Renal pelvis (tissue), 12 donors: ENCODE results near the gene MTHFR. TPM values are rescaled to one million over a fixed set of nuclear protein-coding genes. Genes with fewer than 3 reads are reported as not detected.
A peak's percentile ranks its signal among the peaks of the same experiment; 100 is the strongest.

Experiments used
- DNase-seq: peaks from one replicate; pipeline ENCODE4 v3.0.0-alpha.2; 2013
- long read RNA-seq, 16 experiments: transcript quantifications; one replicate each; lab custom pipeline, GENCODE V29; 2026
- polyA plus RNA-seq, 3 donors: library from polyadenylated mRNA; unstranded; fragments of 120-200 nt; gene quantifications; one replicate each; pipeline ENCODE4 v1.2.1, GENCODE V29; 2013; ENCODE audit not compliant: insufficient read length in 3 of 3

The MTHFR gene
- 10 to 100 TPM; 18.9 to 27.1 (median 26.5) TPM for polyA plus RNA-seq
- long read RNA-seq, donor 1, full-length matches to known transcripts = 1 of 1 reads
- long read RNA-seq, donor 1, partial matches to known transcripts = 0 of 1 reads
- long read RNA-seq, donor 1, other reads (novel, unspliced or antisense) = 0 of 1 reads
- long read RNA-seq, donor 2, partial matches to known transcripts = 0 of 2 reads
- long read RNA-seq, donor 2, other reads (novel, unspliced or antisense) = 0 of 2 reads
- long read RNA-seq, donor 3, full-length matches to known transcripts = 2 of 2 reads
- long read RNA-seq, donor 3, partial matches to known transcripts = 0 of 2 reads
- long read RNA-seq, donor 3, other reads (novel, unspliced or antisense) = 0 of 2 reads
- long read RNA-seq, donor 4, partial matches to known transcripts = 0 of 2 reads
- long read RNA-seq, donor 4, other reads (novel, unspliced or antisense) = 0 of 2 reads
- long read RNA-seq, donor 5 = 0 reads
- long read RNA-seq, donor 6, partial matches to known transcripts = 0 of 4 reads
- long read RNA-seq, donor 6, other reads (novel, unspliced or antisense) = 0 of 4 reads
- long read RNA-seq, donor 7, partial matches to known transcripts = 0 of 2 reads
- long read RNA-seq, donor 7, other reads (novel, unspliced or antisense) = 0 of 2 reads
- long read RNA-seq, donor 8, partial matches to known transcripts = 0 of 2 reads
- long read RNA-seq, donor 8, other reads (novel, unspliced or antisense) = 0 of 2 reads
- long read RNA-seq, donor 9 = 0 reads
- long read RNA-seq, donor 10, partial matches to known transcripts = 0 of 1 reads
- long read RNA-seq, donor 10, other reads (novel, unspliced or antisense) = 0 of 1 reads
- long read RNA-seq, donor 11, partial matches to known transcripts = 104 of 118 reads
- long read RNA-seq, donor 11, other reads (novel, unspliced or antisense) = 13 of 118 reads
- long read RNA-seq, donor 12, partial matches to known transcripts = 0 of 2 reads
- long read RNA-seq, donor 12, other reads (novel, unspliced or antisense) = 0 of 2 reads
- long read RNA-seq, donor 13 = 0 reads
- long read RNA-seq, donor 14 = 0 reads
- long read RNA-seq, donor 15, partial matches to known transcripts = 0 of 1 reads
- long read RNA-seq, donor 15, other reads (novel, unspliced or antisense) = 0 of 1 reads
- long read RNA-seq, donor 16, full-length matches to known transcripts = 2 of 13 reads
- long read RNA-seq, donor 16, partial matches to known transcripts = 11 of 13 reads
- long read RNA-seq, donor 16, other reads (novel, unspliced or antisense) = 0 of 13 reads

DNA sequence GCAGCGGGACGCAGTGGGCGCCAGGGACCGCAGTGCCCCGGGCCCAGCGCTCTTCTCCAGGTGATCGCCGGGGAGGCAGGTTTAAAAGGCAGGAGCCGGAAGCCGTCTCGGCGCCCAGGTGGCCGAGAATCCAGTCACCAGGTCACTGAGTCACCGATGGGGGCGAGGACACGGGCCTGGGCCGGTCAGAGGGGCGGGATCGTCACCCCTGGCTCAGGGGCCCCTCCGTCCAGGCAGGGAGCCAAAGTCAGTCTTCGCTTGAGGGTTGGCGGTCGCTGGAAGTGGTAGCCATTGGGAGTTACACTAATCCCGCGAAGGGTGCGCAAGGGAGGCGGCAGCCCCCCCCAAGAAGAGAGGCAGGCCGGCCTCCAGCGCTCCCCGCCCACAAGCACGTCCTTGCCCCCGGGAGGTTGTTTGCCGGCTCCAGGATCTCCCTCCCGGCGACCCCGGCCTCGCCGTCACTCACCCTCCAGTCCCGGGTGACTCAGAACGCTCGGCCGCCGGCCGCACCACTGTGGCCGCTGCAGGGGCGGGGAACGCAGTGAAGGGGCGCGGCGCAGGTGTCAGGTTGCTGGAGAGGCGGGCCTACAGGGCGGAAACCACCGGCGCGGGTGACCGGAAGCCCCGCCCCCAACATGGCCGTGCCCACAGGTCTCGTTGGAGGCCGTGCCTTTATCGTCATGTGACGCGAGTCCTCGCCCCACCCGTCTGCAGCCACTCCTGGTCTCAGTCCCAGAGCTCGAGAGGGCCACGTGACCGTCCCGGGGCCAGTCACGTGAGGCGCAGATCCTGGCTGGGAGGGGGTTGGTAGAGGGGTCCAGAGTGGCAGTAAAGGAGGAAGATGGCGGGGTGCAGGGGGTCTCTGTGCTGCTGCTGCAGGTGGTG, at the start of gene MTHFR, which contains the start of gene CLCN6:
Gene MTHFR, minus strand, starts transcription at position 543 of the 885 bp plus-strand sequence. CDS start 2,848 bp downstream, outside the sequence.
Gene CLCN6, plus strand, starts transcription at position 770 of the 885 bp plus-strand sequence. Its CDS starts 72 bp downstream, at position 842.
- peak; percentile 99 for DNase-seq

DNA sequence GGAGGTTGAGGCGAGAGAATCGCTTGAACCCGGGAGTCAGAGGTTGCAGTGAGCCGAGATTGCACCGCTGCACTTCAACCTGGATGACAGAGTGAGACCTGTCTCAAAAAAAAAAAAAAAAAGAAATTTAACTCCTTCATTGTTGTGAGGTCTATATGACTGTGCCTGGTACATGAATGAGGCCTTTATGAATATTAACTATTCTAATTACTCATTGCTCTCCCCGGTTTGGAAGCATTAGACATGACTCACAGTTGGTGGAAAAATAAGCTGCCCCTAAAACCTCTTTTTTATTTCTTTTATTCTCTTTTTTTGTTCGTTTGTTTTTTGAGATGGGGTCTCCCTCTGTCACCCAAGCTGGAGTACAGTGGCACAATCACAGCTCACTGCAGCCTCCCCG, 49.7 kb upstream of the MTHFR start:
- DNase-seq = no peak

DNA sequence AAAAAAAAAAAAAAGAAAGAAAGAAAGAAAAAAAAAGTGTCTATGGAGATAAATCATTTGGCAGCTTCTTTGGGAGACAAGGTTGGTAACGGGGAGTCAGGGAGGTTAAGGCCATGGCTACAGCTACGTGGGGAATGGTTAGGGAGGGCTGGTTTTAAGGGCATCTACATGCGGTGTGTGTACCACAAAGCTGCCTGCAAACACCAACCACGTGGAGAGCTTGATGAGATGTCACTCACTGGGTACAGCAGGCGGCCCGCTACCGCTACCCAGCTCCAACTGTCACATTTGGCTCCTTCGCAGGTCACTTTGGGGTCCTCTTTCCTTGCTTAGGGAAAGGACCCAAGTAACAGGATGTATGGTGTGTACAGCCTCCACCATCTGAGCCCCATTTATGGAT, 48.8 kb upstream of the MTHFR start:
- DNase-seq = no peak

DNA sequence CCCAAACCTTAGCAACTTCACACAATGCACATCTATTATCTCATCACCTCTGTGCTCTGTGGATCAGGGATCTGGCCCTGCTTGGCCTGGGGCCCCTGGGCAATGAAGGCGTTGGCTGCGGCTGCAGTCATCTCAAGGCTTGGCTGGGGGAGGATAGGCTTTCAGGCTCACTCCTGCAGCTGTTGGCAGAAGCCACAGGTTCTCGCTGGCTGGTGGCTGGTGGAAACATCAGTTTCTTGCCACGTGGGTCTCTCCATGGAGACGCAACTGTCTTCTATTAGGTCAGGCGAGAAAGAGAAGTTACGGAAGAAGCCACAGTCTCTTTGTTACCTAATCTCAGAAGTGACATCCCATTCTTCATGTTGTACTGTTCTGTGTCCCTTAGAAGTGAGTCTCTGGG, 45.4 kb upstream of the MTHFR start:
- DNase-seq = no peak

DNA sequence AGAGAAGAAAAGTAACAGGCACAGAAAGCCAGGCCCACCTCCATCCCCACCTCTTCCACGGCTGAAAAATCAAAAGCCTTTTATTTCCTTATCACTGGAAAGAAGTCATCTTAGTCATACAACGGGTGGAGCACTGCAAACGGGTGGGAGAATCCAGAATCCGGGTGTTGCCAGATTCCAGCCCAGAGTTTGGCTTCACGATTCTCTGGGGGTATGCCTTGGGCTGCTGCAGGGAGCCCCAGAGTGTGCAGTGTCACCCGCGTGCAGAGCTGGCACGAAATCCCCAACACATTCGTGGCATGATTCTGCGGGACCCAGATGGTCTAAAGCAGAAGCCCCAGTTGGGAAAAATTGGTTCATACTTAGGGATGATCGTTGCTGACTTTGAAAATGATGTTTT, 44.4 kb upstream of the MTHFR start:
- no peak for DNase-seq

- DNase-seq = no peak
Measured at GRCh38 chr1:11848373-11848700, 42.6 kb upstream of the MTHFR start.

DNA sequence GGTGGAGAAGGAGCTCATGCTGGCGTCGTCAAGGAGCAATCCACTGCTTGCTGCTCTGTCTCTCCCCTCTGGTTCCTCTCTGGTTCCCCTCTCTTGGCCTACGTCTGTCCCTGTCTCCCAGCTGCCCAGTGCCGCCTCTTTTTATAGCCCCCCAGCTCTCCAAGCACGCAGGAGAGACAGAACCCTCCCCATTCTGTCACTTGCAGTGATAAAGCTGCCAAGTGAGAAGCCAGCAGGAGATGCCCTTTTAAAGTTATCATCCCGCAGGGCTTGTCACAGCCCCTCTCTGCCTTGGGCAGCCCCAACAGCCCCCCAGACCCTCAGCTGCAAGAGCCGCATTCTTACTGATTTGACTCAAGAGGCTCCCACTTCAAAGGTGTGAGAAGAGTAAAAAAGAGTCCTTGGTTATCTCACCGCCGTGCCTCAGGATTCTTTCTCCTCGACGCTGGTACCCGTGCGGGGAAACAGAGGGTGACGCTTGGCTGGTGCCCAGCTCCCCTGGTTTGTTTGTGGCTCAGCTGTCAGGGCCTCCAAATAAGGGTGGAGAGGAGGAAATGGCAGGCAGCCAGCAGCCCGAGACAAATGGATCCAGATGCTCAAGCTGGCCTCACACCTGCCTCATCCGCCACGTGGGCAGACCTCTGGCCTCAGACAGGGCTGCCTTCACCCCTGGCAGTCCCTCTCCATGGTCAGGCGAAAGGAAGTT, 42.1 kb upstream of the MTHFR start, which contains the start of gene NPPA:
Gene NPPA, minus strand, starts transcription at position 117 of the 706 bp plus-strand sequence. Its CDS starts 99 bp downstream, at position 18.
- DNase-seq = no peak

GRCh38 chr1:11845641-11846335, 40.0 kb upstream of the MTHFR start:
- DNase-seq = peak; percentile 46

- DNase-seq = no peak
Measured at GRCh38 chr1:11842154-11843041, 36.6 kb upstream of the MTHFR start.

DNA sequence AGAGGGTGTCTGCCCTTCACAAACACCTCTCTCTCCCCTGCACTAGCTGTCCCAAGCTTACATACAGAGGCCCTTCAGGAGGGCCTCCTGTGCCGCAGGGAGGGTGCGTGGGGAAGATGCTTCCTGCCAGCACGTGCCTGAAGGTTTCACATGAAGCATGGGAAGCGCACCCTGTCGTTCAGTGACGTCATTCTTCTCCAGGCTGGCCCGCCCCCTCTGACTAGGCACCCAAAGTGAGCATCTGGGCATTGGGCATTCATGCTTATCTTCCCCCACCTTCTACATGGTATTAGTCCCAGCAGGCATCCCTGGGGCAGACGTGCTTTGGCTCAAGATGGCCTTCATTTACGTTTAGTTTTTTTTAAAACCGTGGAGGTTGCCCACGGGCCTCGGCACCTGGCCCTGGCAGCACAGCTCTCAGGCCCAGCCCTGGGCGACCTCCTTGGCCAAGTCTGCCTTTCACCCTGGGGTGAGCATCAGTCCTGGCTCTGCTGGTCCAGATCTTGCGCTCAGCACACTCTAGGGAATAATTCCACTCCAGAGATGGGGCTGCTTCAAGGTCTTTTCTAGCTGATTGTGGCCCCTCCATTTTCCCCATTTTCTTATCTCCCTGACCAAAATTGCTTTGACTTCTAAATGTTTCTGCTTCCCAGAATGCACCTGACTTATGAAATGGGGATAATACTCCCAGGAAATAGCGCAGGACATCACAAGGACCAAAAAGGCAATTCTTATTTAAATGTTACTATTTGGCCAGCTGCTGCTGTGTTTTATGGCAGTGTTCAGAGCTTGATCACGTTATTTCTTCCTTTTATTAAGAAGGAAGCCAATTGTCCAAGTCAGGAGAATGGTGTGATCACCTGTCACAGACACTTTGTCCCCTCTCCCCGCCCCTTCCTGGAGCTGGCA, 35.7 kb upstream of the MTHFR start:
- DNase-seq = no peak

DNA sequence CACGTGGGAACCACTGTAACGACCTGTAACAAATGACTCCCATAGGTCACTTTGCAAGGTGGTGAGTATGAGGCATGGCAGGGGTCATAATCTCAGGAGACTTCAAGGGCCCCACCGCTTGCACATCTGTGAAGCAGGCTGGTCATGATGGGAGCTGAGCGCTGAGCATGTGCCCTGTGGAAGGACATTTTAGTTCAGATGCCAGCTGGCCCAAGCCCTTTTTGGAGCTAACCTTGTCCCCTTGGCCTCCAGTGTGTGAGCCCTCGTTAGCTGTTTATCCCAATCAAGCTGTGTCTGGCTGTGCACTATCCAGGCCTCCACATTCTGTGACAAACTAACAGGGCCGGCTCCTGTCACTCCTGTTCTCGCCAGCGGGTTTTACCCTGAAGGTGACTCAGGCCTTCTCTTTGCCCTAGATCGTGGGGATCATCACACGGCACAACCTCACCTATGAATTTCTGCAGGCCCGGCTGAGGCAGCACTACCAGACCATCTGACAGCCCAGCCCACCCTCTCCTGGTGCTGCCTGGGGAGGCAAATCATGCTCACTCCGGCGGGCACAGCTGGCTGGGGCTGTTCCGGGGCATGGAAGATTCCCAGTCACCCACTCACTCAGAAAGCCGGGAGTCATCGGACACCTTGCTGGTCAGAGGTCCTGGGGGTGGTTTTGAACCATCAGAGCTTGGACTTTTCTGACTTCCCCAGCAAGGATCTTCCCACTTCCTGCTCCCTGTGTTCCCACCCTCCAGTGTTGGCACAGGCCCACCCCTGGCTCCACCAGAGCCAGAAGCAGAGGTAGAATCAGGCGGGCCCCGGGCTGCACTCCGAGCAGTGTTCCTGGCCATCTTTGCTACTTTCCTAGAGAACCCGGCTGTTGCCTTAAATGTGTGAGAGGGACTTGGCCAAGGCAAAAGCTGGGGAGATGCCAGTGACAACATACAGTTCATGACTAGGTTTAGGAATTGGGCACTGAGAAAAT, 34.3 kb upstream of the MTHFR start:
- no peak for DNase-seq

- DNase-seq = peak; percentile 41
Measured at GRCh38 chr1:11838349-11839272, 32.8 kb upstream of the MTHFR start.

DNA sequence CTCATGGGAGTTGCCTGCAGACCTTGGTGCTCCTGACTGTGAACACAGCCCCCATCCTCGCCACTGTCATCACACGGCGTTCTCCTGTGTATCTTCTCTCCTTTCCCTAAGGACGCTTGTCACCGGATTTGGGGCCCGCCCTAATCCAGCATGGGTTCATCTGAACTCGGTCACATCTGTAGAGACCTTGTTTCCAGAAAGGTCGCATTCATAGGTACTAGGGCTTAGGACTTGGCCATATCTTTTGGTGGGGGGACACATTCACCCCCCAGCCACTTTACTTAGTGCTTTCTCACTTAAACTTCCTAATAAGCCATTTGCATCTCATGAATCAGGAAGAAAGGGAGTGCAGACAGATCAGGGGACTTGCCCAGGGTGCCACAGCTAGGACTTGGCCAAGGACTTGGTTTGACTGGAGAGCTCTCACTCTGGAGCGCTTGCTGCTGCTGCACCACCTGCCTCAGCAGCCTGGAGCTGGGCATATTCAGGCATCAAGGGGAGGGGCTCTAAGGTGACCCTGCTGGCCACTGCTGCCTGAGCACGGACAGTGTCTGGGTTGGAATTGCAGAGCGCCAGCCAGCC, 32.1 kb upstream of the MTHFR start:
- DNase-seq = no peak
